Measurements from ENCODE around the gene ICAM4.

- TF ChIP-seq POLR2AphosphoS5 (IDR thresholded peaks at IDR 0.05; ENCODE audit: insufficient read depth in 1 of 2, low read depth in 1 of 2) (no peak), POLR2A (IDR thresholded peaks at IDR 0.05) (no peak)
- TF ChIP-seq, protein P1, sequence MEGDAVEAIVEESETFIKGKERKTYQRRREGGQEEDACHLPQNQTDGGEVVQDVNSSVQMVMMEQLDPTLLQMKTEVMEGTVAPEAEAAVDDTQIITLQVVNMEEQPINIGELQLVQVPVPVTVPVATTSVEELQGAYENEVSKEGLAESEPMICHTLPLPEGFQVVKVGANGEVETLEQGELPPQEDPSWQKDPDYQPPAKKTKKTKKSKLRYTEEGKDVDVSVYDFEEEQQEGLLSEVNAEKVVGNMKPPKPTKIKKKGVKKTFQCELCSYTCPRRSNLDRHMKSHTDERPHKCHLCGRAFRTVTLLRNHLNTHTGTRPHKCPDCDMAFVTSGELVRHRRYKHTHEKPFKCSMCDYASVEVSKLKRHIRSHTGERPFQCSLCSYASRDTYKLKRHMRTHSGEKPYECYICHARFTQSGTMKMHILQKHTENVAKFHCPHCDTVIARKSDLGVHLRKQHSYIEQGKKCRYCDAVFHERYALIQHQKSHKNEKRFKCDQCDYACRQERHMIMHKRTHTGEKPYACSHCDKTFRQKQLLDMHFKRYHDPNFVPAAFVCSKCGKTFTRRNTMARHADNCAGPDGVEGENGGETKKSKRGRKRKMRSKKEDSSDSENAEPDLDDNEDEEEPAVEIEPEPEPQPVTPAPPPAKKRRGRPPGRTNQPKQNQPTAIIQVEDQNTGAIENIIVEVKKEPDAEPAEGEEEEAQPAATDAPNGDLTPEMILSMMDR (IDR thresholded peaks at IDR 0.05) = no peak
Measured at GRCh38 chr19:10255358-10255757, 31.4 kb upstream of the ICAM4 start.

Data from vagina (tissue), 2 donors.